HG03342 (cell line): Measurements from ENCODE around the gene KDM7A.
"Not testable (repeated sequence)": the region's sequence is repeated elsewhere in the genome, so short reads cannot be mapped to it uniquely, and the experiment has no call there.

Experiments
- ATAC-seq: cut with Tn5 transposase; IDR thresholded peaks from one replicate; pipeline ENCODE4 v1.9.1; 2021; ENCODE audit warnings: mild to moderate bottlenecking, moderate library complexity; ENCODE audit not compliant: unreplicated experiment

The KDM7A gene

GRCh38 chr7:140176811-140177702, at the start of gene KDM7A:
TSS of gene KDM7A (minus strand) at chr7:140176983. CDS start at chr7:140176937, 46 bp downstream.
- ATAC-seq, result peak; percentile 62

- no peak for ATAC-seq
Measured at GRCh38 chr7:140225562-140226249, 48.9 kb upstream of the KDM7A start.

GRCh38 chr7:140223515-140224221, 46.9 kb upstream of the KDM7A start:
- ATAC-seq, result no peak

- ATAC-seq, result peak; percentile 61
Measured at GRCh38 chr7:140222814-140223213, 46.0 kb upstream of the KDM7A start.

- no peak for ATAC-seq
Measured at GRCh38 chr7:140219672-140220524, 43.1 kb upstream of the KDM7A start.

- ATAC-seq, result no peak
Measured at GRCh38 chr7:140218656-140219055, 41.9 kb upstream of the KDM7A start.

- ATAC-seq, result no peak
Measured at GRCh38 chr7:140217750-140218501, 41.1 kb upstream of the KDM7A start.

- no peak for ATAC-seq
Measured at GRCh38 chr7:140215281-140215680, 38.5 kb upstream of the KDM7A start.

- ATAC-seq, result peak; percentile 29
Measured at GRCh38 chr7:140214075-140214684, 37.4 kb upstream of the KDM7A start.

- ATAC-seq, result no peak
Measured at GRCh38 chr7:140213684-140214074, 36.9 kb upstream of the KDM7A start.

GRCh38 chr7:140212100-140212881, 35.5 kb upstream of the KDM7A start:
- ATAC-seq, result peak; percentile 63

GRCh38 chr7:140211698-140212097, 34.9 kb upstream of the KDM7A start:
- no peak for ATAC-seq

- peak; percentile 88 for ATAC-seq
Measured at GRCh38 chr7:140209866-140210609, 33.3 kb upstream of the KDM7A start.

GRCh38 chr7:140206616-140207389, 30.0 kb upstream of the KDM7A start:
- ATAC-seq, result no peak

- ATAC-seq, result no peak
Measured at GRCh38 chr7:140205600-140205999, 28.8 kb upstream of the KDM7A start.

GRCh38 chr7:140203556-140203955, 26.8 kb upstream of the KDM7A start:
- ATAC-seq, result no peak

GRCh38 chr7:140202942-140203341, 26.2 kb upstream of the KDM7A start:
- ATAC-seq, result not testable (repeated sequence)
